ENCODE results near the gene D2HGDH. TPM values are rescaled to one million over a fixed set of nuclear protein-coding genes. Genes with fewer than 3 reads are reported as not detected.

Gene D2HGDH
- total RNA-seq, 1 donor from 2014 or later = 14.5 TPM

DNA sequence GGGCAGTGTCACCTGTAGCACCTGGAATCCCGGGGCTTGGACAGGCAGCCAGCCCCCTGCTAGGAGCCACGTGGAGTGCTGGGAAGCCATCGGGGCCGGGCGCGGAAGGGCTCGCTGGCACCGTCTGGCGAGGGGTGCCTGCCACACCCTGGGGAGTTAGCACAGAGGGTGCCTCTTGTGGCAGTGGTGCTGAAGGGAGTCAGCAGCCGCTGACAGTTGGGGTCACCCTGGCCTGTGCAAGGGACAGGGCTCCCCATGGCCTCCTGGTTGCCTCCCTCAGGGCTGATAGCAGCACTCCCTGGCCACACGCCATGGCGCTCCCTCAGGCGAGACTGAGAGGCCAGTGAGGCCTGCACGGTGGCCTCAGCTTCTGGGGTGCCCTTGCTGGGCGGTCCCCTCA is 13.9 kb upstream of the D2HGDH start:
- Mint-ChIP-seq H3K27ac (ENCODE audit: unreplicated experiment) (no peak overlapping the region), H3K4me1 (ENCODE audit: low read depth) (no peaks in the 10 kb centered on the region), H3K4me3 (ENCODE audit: unreplicated experiment) (no peak overlapping the region), H3K27me3 (ENCODE audit: low read depth) (no peaks in the 10 kb centered on the region), H3K9me3 (ENCODE audit: low read depth) (no peaks in the 10 kb centered on the region), H3K36me3 (ENCODE audit: low read depth) (peaks cover 19% of the 10 kb centered on the region)
- no peak for DNase-seq (ENCODE audit: low spot score)
- TF ChIP-seq, protein P1, sequence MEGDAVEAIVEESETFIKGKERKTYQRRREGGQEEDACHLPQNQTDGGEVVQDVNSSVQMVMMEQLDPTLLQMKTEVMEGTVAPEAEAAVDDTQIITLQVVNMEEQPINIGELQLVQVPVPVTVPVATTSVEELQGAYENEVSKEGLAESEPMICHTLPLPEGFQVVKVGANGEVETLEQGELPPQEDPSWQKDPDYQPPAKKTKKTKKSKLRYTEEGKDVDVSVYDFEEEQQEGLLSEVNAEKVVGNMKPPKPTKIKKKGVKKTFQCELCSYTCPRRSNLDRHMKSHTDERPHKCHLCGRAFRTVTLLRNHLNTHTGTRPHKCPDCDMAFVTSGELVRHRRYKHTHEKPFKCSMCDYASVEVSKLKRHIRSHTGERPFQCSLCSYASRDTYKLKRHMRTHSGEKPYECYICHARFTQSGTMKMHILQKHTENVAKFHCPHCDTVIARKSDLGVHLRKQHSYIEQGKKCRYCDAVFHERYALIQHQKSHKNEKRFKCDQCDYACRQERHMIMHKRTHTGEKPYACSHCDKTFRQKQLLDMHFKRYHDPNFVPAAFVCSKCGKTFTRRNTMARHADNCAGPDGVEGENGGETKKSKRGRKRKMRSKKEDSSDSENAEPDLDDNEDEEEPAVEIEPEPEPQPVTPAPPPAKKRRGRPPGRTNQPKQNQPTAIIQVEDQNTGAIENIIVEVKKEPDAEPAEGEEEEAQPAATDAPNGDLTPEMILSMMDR (IDR thresholded peaks at IDR 0.05) = no peak

DNA sequence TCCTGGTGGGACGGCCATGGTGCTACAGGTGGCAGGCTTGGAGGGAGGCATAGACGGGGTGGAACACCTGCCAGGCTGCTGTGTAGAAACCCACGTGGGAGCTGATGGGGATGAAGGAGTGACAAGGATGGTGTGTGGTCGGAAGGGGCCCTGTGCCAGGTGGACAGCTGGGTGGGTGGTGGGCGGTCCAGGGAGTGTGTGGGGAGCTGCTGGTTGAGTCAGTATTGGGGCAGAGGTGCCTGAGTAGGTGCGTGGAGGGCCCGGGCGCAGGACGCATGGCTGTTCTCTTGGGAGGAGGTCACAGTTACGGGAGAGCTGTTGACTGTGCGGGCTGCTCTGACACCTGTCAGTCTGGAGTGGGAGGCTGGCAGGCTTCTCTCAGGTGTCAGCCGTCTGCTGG is 12.6 kb upstream of the D2HGDH start:
- Mint-ChIP-seq H3K4me3 (ENCODE audit: unreplicated experiment) (no peak overlapping the region), H3K4me1 (ENCODE audit: low read depth) (no peaks in the 10 kb centered on the region), H3K9me3 (ENCODE audit: low read depth) (no peaks in the 10 kb centered on the region), H3K36me3 (ENCODE audit: low read depth) (peaks cover 17% of the 10 kb centered on the region), H3K27me3 (ENCODE audit: low read depth) (no peaks in the 10 kb centered on the region), H3K27ac (ENCODE audit: unreplicated experiment) (no peak overlapping the region)
- no peak for DNase-seq (ENCODE audit: low spot score)
- TF ChIP-seq, protein P1 (IDR thresholded peaks at IDR 0.05) = no peak

GRCh38 chr2:241722896-241723454 is 11.5 kb upstream of the D2HGDH start:
- TF ChIP-seq, protein P1 (IDR thresholded peaks at IDR 0.05) = no peak
- Mint-ChIP-seq H3K36me3 (ENCODE audit: low read depth) (peaks cover 14% of the 10 kb centered on the region), H3K27ac (ENCODE audit: unreplicated experiment) (no peak overlapping the region), H3K9me3 (ENCODE audit: low read depth) (no peaks in the 10 kb centered on the region), H3K27me3 (ENCODE audit: low read depth) (no peaks in the 10 kb centered on the region), H3K4me3 (ENCODE audit: unreplicated experiment) (no peak overlapping the region), H3K4me1 (ENCODE audit: low read depth) (no peaks in the 10 kb centered on the region)
- no peak for DNase-seq (ENCODE audit: low spot score)

DNA sequence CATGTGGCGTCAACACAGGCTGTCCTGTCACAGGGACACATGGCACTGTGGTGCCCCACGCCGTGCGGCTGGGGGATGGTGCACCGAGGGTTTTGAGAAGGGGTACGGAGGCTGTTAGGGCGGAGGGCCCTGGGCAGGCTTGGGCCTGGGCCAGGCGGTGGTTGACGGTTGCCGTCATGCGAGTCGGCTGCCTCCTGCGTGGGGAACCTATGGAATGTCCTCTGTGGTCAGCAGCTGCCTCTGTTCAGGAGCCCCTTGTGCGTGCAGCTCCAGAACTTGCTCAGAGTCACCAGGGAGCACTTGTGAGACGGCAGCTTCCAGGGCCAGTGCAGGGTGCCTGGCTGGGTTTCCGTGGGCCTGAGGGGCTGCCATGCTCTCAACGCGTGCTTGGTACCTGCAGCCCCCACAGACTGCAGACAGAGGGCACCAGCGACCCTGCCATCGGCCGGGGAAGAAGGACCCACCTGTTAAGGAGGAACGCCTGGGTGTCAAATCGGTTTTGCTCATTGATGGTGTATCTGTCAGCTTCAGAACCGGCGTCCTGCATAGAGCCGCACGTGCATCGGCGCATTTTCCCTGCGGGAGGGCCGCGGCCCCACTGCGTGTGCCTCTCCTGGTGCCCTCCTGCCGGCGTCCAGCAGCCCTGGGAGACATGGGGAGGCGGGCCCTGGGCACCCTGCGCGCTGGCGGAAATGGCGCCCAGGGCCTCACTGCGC is 10.0 kb upstream of the D2HGDH start:
- Mint-ChIP-seq H3K27me3 (ENCODE audit: low read depth) (no peaks in the 10 kb centered on the region), H3K36me3 (ENCODE audit: low read depth) (peaks cover 12% of the 10 kb centered on the region), H3K9me3 (ENCODE audit: low read depth) (no peaks in the 10 kb centered on the region), H3K4me3 (ENCODE audit: unreplicated experiment) (no peak overlapping the region), H3K27ac (ENCODE audit: unreplicated experiment) (peak overlapping the region; percentile 27), H3K4me1 (ENCODE audit: low read depth) (no peaks in the 10 kb centered on the region)
- DNase-seq (ENCODE audit: low spot score) = no peak
- TF ChIP-seq, protein P1 (IDR thresholded peaks at IDR 0.05) = peak; percentile 59

- no peaks in the 10 kb centered on the region for H3K9me3 Mint-ChIP-seq (ENCODE audit: low read depth)
- no peaks in the 10 kb centered on the region for H3K27me3 Mint-ChIP-seq (ENCODE audit: low read depth)
- H3K27ac Mint-ChIP-seq (ENCODE audit: unreplicated experiment) = no peak overlapping the region
- H3K4me1 Mint-ChIP-seq (ENCODE audit: low read depth) = no peaks in the 10 kb centered on the region
- peaks cover 12% of the 10 kb centered on the region for H3K36me3 Mint-ChIP-seq (ENCODE audit: low read depth)
- TF ChIP-seq, protein P1 (IDR thresholded peaks at IDR 0.05) = no peak
- no peak overlapping the region for H3K4me3 Mint-ChIP-seq (ENCODE audit: unreplicated experiment)
- no peak for DNase-seq (ENCODE audit: low spot score)
Observed at GRCh38 chr2:241724975-241725870, 9.2 kb upstream of the D2HGDH start.
